HG02852 (cell line): ENCODE measurements around the gene ADGRG7.

ENCODE experiments used
- ATAC-seq: cut with Tn5 transposase; IDR thresholded peaks from one replicate; pipeline ENCODE4 v1.9.1; 2021; ENCODE audit warnings: mild to moderate bottlenecking, moderate library complexity; ENCODE audit not compliant: unreplicated experiment

The ADGRG7 gene

DNA sequence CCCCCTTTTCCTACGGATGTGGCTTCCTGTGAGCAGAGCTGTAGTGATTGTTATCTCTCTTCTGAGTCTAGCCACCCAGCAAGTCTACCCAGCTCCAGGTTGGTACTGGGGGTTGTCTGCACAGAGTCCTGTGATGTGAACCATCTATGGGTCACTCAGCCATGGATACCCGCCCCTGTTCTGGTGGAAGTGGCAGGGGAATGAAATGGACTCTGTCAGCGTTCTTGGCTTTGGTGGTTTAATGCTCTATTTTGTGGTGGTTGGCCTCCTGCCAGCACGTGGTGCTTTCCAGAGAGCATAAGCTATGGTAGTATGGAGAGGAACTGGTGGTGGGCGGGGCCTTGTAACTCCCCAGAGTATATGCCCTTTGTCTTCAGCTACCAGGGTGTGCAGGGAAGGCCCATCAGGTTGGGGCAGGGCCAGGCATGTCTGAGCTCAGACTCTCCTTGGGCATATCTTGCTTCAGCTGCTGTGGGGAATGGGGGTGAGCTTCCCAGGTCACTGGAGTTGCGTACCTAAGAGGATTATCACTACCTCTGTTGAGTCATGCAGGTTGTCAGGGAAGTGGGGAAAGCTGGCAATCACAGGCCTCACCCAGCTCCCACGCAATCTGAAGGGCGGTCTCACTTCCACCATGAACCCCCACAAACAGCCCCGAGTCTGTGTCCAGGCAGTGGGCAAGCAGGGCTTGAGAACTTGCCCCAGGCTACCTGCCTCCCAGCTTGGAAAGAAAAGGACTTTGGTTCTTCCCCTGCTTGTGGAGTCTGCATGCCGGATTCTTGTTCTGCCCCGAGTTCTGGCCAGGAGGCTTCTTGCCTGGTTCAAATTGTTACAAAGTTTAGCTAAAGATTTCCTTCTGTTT, 9.0 kb upstream of the ADGRG7 start:
- ATAC-seq = no peak

DNA sequence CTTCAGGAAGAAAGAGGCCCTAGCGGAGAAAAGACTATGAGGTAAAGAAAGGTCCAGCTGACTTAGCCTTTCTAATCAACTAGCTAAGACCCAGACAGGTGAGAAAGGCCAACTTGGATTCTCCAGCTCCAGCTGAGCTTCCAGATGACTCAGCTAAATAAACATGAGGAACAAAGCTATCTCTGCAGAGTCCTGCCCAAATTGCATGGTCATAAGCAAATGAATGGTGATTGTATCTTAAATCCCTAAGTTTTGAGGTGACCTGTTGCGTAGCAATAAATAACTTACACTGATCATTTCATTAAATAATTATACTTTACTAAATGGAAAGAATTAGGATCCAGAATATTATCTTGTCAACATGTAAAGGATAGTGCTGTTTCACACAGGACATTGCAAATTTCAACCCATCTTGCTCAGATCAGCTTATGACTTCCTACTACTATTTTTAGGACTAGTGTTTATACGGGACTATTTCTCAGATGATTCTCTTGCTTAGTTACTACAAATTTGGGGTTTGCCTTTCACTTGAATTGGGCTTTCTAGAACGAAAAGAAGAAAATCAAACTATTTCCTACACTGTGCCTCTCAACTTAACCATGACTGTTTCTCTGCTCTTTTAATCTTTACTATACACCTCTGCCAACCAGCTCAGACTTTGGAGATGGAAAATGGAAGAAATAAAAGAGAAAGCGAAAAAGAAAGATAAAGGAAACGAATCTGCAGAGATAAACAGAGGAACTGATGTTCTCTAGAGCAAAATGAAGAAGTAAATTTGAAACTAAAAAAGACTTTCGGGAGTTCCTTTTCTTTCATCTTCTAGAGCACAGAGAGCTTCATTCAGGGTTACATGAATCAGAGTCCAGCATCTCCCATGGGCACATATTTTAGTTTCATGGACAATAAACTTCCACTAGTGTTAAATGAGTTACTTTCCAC, 6.6 kb upstream of the ADGRG7 start:
- ATAC-seq = peak; percentile 53

DNA sequence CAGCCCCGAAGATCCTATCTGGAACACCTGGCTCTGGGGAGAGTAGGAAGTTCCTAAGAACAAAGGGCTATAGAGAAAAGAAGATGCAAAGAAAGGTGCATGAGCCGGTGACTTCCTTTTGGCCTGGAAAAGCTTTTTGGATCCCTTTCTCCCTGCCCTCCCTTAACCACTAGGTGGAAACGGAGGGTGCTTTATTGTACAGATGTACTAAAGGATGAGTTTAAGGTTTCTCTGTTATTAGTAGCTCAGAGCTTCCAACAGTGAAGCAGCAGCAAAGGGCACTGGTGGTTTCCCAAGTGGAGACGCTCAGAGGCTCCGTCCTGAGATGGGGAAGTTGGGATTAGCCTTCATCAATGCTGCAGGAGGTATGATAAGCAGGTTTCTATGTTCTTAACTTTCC, 5.9 kb upstream of the ADGRG7 start:
- ATAC-seq = peak; percentile 33

DNA sequence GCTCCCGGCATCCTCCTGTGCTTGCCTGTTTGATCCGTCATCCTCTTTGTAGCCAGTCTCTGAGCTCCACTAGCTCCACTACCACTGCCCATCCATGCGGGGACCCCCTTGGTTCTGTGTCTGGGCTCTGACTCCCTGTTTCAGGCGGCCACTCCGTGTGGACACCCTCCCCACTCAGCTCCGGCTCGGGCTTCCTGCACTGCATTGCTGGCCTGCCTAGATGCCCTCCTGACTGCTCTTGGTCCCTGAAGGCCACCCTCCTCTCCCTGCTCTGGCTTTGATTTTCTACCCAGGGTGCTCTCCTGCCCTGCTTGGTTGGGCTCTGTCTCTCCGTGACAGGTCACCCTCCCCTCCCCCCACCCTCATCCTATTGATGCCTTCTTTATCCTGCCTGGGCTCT, 4.0 kb upstream of the ADGRG7 start:
- no peak for ATAC-seq

DNA sequence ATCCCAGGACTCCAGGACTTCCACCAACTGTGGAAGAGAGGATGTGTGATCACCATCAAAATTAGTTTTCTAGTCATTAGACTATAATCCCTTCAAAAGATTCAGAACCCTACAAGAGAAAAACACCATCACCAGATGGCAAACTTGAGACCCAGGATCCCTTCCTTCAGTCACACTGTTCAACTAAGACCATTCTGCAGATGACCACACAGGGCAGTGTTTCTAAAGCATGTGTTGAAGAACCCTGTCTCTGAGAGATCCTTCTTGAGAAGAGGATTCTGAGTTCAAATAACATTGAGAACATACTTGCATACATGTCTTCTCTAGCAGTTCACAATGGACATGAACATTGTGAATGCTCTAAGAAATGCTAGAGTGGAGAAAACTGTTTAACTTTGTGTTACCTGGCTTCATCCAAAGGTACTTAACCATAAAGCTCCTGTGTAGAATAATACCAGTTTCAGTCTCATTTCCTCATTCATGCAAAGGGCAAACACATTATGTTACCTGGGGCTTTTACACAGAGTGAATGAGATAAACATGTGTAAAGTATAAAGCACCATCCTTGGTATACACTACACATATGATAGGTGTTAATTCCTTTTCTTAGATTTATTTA, 2.4 kb upstream of the ADGRG7 start:
- ATAC-seq = peak; percentile 75

DNA sequence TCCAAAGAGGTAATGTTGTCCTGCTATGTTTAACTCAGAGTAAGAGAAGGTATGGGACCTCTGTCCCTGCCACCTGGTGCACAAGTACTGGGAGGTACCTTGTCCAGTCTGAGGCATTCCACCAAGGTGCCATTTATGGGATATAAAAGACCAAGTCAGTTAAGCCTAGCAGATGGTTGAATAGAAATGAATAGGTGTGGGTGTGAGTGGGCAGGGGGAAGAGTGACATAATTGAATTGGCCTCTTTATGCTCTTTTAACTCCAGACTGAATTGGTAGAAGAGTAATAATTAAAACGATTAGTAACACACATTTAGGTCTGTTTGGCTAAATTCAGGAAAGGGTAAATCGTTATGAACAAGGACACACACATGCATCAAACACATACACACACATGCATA, 562 bp downstream of the ADGRG7 start:
- ATAC-seq = no peak

DNA sequence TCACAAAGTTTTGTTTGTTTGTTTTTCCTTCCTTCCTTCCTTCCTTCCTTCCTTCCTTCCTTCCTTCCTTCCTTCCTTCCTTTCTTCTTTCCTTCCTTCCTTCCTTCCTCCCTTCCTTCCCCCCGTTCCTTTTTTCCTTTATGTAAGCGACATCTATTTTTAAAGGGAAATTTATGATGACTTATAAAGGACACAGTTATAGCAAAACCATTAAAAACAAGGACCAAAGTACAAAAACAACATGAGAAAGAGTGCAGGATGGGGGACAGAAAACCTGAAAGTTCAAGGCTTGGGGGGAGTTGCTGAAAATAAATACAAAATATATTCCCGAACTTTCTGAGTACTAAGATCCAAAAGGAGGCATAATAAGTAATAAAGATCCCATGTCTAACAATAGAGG, 1.8 kb downstream of the ADGRG7 start:
- no peak for ATAC-seq

DNA sequence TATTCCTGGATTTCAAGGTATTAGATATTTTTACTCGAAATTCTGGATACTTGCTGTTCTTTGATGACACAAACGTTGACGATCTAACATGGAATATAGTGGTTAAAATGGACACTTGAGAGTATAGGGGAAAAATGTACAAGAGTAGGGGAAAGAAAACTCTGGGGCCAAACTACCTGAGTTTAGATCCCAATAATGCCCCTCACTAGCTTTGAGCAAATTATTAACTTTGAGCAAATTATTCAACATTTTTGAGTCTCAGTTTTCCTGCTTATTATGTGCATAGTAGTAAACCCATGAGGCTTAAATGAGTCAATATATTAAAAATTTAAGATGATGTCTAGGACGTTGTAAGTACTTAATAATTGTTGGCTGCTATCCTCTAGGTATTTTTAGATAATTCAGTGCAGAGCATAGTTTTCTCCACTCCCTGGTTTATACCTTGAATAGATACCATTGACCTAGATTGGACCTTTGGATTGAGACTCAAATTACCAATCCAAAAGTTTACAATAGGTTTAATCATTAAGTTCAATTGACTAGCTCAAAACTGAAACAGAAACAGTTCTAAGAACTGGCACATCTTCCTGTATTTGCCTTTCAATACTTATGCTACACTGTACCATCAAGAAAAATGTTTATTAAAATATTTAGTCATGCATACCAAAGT, 4.5 kb downstream of the ADGRG7 start:
- no peak for ATAC-seq

DNA sequence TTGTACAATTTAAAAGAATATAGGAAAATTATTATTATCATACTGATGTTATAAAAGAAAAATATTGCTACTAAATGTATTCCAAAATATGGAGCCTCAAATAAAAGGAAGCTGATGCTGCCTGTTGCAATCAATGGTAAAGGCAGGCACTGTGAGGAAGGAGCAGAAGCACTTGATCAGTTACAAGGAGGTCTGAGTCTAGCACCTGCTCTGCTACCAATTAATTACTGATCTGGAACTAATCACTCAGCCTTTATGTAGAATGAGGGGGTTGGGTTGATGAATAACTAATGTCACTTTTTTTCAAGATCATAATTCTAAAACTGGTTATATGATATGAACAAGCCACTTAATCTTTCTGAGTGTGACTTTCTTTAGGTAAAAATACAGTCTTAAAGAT, 5.5 kb downstream of the ADGRG7 start:
- ATAC-seq = no peak

DNA sequence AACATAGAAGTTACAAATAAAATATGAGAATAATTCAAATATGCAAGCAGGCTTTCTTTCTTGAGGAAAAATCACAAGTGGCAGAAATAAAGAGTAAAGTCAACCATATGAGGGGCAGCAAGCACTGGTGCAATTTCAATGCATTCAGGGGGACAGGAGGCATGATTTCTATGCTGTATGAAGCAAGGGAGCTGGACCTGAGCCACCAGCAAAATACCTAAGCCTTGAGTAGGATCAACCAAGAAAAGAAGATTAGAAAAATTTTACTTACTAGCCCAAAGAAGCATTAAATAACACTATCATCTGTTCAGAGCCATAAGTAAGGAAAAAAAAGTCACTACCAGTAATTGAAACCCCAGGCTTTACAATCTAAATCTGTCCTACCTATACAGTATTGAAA, 6.3 kb downstream of the ADGRG7 start:
- no peak for ATAC-seq

DNA sequence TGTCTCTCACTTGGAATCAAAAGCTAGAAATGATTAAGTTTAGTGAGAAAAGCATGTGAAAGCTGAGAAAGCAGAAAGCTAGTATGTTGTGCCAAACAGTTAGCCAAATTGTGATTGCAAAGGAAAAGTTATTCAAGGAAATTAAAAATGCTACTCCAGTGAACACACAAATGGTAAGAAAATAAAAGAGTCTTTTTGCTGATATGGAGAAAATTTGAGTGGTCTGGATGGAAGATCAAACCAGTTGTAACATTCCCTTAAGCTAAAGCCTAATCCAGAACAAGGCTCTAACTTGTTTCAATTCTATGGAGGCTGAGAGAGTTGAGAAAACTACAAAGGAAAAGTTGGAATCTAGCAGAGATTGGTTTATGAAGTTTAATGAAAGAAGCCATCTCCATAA, 11.8 kb downstream of the ADGRG7 start:
- no peak for ATAC-seq

DNA sequence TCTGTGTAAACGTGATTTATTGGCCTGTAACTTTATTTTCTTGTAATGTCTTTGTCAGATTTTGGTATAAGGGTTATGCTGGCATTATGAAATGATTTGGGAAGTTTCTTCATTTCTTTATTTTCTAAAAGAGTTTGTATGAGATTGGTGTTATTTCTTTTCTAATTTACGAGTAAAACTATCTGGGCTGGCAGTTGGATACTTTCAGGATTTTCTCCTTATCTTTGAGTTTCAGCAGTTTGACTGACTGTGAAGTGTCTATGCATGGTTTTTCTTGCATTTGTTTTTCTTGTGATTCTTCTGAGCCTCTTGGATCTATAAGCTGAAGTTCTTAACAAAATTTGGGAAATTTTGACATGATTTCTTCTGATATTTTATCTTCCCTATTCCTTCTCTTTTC, 18.1 kb downstream of the ADGRG7 start:
- ATAC-seq = no peak

DNA sequence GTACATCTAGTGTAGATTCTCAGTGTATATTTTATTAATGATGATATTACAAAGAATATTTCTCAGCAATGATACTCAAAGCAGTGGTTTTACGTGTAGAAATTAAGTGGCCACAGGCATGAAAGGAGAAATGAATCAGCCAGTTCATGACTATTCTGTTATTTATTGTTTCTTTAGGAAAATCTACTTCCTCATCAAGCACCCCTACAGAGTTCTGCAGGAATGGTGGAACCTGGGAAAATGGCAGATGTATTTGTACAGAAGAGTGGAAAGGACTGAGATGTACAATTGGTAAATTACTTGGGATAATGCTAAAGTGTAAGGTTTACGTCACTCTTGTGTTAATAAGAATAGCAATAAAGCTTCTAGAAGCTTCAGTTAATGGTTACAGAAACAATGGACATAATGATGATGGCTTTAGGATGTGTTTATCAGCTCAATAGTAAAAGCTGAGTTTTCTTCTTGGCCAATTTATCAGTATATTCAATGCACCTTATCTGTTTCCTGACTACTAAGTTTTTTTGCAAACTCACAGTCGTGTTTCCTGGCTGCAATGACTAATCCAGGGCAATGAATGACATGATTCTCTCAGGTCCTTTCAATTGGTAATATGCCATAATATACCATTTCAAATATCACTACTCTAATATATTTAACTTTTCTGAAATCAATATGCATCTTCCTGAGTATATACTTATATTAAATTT, 20.2 kb downstream of the ADGRG7 start:
- no peak for ATAC-seq

DNA sequence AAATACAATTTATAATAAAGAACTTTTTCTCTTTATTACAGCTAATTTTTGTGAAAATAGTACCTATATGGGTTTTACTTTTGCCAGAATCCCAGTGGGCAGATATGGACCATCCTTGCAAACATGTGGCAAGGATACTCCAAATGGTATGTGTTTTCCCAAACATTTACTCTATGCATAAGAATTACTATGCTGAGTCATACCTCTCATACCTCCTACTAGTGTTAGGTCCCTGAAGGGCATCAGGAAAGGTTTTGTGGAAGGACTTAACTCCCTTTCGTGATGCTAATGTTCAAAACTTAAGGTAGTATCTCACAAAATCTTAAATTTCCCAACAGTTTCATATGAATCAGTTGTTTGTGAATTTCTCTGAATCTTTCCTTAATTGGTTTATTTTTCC, 21.3 kb downstream of the ADGRG7 start:
- no peak for ATAC-seq

DNA sequence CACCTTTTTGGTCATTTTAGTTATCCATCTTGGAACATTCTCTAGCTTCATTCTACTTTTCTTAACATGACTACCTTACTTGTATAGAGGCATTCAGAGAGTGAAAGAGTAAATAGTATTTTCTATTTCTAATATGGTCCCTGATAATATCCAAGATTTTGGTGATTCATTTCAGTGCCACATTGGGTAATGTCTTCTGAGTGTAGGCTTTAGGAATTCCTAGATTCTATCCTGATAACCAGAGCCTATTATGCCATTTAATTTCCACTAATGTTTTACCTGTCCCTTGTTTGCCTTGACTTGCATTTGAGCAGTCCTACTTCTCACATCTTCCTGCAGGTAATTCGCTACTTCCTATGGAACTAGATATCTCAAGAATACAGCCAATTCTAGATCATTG, 21.8 kb downstream of the ADGRG7 start:
- no peak for ATAC-seq

DNA sequence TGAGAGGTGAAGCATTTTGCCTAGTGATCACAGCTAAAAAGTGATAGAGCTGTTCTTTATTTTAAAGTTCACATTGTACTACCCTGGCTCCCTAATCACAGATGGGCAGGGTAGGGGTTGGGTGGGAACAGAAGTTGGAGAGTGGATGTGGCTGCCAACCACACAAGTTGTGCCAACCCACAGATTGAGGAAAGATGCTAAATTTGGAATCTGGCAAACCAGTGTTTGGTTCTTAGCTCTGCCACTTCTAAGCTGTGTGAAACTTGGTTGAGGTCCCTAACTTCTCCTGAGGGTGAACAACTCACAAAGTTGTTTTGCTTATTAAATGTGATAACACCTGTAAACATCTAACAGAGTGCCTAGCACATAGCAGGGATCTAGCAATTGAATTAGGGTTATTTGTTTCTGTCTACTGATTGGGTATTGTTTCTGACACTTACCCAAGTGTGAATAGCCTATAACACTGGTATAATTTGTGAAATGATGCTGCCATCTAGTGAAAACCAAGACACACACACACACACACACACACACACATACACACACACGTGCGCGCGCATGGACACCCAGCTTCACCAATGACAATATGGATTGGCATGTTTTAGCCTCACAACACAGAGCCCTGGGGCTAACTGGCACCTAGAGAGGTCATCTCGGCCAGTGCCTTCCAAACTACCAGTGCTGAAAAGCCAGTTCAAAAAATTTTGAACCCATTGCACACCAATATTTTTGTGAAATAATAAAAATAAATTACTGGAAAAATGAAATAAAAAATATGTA, 25.3 kb downstream of the ADGRG7 start:
- no peak for ATAC-seq

DNA sequence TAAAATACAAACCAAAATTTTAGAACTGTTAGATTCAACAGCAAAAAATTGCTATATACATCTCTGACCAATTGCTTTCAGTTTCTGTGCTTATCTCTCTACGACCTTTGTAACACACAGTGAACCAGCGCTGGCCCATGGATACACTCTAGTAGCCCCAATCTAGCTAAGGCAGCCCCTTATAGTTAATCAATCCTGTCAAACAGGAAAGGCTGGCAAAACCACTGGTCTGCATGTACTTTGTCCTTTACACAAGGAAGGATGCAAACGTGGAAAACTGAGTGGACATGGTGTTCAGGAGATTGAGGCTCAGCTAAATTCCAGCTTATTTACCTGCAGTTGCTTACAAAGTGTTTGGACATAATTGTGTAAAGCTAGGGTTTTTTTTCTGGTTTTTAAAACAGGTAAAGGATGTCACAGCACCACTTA, 25.9 kb downstream of the ADGRG7 start:
- ATAC-seq = no peak

DNA sequence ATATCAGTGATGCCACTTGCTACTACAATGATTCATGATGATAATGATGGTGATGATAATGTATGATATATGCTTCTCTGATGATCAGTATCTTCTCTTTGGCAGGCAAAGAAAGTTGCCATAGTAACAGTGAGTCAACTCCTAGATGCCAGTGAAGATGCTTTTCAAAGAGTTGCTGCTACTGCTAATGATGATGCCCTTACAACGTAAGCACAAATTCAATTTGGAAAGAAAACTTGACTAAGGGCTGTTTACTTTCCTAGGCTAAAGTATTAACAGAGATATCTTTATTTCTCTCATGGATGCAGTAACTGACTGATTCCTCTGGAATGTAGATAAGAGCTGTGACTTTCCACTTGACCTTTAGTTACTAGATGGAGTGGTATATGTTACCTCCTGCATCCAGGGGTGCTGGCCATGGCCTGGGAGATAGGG, 27.8 kb downstream of the ADGRG7 start:
- no peak for ATAC-seq

DNA sequence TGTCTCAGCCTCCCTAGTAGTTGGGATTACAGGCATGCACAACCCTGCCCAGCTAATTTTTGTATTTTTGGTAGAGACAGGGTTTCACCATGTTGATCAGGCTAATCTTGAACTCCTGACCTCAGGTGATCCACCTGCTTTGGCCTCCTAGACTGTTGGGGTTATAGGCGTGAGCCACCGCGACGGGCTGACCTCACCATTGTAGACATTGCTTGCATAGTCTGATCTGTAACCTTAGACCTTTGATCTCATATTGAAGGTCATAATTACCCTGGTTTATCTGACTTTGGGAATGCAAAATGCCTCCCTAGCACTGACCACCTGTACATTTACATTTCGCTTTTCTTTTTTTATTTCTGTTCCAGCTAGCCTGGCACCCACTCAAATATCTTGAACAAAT, 31.2 kb downstream of the ADGRG7 start:
- ATAC-seq = no peak
